NCI-H345 treated with DMSO at 0.1 percent for 48 hours (cell line): ENCODE data around the gene ZNF77.
"Not testable (repeated sequence)": the region's sequence is repeated elsewhere in the genome, so short reads cannot be mapped to it uniquely, and the experiment has no call there.

Experiments
- DNase-seq: peaks from one replicate; lab custom pipeline; 2025; ENCODE audit not compliant: unreplicated experiment; lab: John Stamatoyannopoulos, UW

The ZNF77 gene

DNA sequence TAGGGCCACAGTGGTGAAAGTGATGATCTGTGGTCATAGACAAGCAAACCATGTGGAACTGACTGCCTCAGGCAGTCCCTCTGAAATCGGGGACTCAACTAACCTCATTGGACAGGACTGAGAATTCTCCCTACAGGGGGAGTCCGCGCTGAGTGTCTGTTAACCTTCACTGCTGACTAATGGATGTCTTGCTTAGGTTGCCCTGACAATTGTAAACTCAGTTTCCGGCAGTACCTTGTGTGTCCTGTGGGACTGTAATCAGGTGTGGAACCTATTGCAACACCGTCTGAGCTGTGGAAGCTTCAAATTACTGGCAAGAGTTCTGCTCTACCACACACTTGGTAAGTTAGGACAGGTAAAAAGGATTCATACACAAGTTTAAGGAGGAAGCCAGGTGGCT, 21.8 kb downstream of the ZNF77 start:
- no peak for DNase-seq

- DNase-seq: no peak
Measured at GRCh38 chr19:2917275-2918184, 27.2 kb downstream of the ZNF77 start.

GRCh38 chr19:2912306-2912705, 32.5 kb downstream of the ZNF77 start:
- DNase-seq: no peak

- DNase-seq: no peak
Measured at GRCh38 chr19:2906631-2907195, 38.1 kb downstream of the ZNF77 start.

GRCh38 chr19:2905918-2906519, 38.8 kb downstream of the ZNF77 start:
- DNase-seq: no peak

DNA sequence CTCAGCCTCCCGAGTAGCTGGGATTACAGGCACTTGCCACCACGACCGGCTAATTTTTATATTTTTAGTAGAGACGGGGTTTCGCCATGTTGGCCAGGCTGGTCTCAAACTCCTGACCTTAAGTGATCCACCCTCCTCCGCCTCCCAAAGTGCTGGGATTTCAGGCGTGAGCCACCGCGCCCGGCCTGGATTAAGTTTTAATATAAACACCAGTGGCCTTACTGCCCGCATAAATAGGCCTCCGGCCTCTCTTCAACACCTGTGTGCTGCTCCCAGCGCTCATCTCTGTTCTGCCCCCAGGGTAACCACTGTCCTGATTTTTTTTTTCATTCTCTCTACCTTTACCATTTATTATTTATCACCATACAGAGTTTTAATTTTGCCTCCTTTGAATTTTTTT, 41.4 kb downstream of the ZNF77 start:
- not testable (repeated sequence) for DNase-seq

GRCh38 chr19:2902590-2903218, 42.1 kb downstream of the ZNF77 start:
- DNase-seq: no peak

DNA sequence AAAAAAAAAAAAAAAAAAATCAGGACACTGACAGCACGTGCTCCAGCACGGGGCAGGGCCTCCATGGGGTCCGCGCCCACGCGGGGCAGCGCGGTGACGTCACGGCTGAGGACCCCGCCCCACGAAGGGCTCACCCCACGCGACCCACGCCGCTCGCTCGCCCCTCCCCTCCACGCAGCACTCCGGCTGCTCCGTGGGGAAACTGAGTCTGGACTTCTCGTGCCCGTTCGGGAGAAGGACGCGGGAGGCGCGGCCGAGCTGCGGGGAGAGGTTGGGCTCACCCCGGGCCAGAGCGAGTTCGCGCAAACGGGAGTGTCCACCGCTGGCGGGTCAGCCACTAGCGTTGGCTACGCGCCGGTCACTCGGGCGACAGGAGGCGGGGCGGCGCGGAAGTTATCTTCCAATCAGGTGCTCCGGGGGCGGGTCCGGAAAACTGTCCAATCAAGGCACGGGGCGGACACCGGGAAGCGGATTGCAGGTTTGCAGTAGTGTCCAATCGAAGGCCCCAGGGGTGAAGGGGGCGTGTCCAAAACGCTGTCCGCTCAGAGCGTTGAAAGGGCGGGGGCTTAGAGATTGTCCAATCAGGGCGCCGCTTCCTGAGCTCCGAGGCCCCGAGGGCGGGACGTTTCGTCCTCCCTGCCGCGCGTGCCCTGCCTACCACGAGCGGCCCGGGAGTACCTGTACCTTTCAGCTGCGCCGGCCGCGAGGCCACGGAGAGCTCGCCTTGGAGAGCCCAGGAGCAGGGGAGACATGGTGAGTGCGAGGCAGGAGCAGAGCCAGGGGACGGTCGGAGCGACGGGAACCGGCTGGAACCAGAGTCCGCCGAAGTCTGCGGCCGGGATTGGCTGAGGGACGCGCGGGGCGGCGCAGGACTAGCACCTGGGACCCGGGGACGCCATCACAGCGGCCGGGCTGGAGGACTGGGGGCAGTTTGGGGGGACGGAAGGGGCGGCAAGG, 44.2 kb downstream of the ZNF77 start, which contains the start of gene ZNF57:
Gene ZNF57 (plus strand): TSS at position 633 of the 957 bp plus-strand sequence. CDS start 118 bp downstream, at position 751.
- peak; percentile 98 for DNase-seq

DNA sequence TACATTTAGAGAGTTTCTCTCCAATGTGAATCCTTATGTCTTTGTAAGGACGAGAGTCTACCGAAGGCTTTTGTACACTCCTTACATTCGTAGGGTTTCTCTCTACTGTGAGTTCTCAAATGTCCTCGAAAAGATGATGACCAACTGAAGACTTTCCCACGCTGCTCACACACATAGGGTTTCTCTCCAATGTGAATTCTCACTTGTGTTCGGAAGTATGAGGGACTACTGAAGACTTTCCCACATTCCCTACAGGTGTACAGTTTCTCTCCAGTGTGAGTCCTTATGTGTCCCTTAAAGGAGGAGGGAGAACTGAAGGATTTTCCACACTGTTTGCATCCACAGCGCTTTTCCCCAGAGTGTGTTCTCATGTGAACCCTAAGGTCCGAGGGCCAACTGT, 48.1 kb downstream of the ZNF77 start:
- no peak for DNase-seq

DNA sequence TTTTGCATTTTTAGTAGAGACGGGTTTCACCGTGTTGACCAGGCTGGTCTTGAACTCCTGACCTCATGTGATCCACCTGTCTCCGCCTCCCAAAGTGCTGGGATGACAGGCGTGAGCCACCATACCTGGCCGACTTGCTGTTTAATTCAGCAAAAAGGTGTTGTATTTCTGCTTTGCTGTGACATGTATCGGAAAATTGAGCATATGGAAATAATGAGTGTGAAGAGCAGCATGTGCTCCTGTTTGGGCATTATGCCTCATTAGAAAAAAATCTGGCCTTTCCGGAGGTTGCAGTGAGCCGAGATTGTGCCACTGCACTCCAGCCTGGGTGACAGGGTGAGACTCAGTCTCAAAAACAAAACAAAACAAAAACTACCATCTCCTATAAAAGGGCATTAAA, 54.2 kb downstream of the ZNF77 start:
- DNase-seq: not testable (repeated sequence)

DNA sequence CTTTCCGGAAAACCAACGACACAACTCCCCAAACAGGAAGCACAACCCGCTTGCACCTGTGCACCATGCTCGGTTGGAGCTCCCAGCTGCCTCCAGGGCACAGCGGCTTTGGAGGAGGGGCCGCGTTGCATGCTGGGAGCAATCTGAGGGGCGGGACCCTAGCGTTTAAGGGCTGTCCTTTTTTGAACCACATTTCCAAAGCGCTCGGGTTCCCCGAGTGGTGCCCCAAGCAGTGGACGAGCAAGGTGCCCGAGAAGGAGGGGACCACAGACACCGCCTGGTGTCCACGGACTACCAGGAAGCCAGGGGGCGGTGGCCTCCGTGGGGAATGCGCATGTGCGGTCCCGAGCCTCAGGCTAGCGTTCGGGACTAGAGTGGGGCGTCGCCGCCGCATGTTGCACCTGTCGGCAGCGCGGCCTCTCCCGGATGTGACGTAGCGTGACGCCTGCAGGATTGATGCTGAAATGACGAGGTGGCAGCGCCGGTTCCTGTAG, 56.0 kb downstream of the ZNF77 start:
- no peak for DNase-seq

GRCh38 chr19:2887391-2887914, 57.3 kb downstream of the ZNF77 start:
- DNase-seq: peak; percentile 53

GRCh38 chr19:2885736-2886135, 59.0 kb downstream of the ZNF77 start:
- DNase-seq: no peak

GRCh38 chr19:2883686-2884439, 60.9 kb downstream of the ZNF77 start:
- no peak for DNase-seq
